ENCODE results near the gene JHY.
A peak's percentile ranks its signal among the peaks of the same experiment; 100 is the strongest.

Gene JHY

DNA sequence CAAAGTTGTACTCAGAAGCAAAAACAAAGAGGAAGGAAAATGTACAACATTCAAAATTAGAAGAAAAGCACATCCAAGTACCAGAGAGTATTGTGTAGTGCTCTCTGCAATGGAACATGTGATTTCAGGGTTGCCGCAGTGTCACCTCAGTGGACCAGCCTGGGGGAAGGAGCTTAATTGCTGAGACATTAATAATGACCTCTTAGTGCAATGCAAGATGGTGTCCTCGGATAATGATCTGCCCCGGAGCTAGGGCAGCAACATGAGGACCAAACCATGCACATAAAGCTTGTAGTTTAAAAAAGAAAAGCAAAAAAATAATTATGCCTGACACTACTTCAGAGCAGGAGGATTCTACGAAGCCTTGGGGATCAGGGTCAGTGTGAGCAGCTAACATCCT is 11.3 kb upstream of the JHY start:
- no peak for DNase-seq (ENCODE audit: extremely low read depth, low read depth)
- no peak for TF ChIP-seq CTCF (IDR thresholded peaks at IDR 0.05; ENCODE audit: low read depth, low read length, missing control alignments)

GRCh38 chr11:122872046-122872445 is 10.5 kb upstream of the JHY start:
- no peak overlapping the region for H3K4me3 ChIP-seq (replicated peaks; ENCODE audit: low read depth, low read length)
- TF ChIP-seq CTCF (IDR thresholded peaks at IDR 0.05; ENCODE audit: low read depth, low read length, missing control alignments), result no peak
- DNase-seq (ENCODE audit: extremely low read depth, low read depth), result no peak

More for the DNA sequence above, 11.3 kb upstream of the JHY start:
- no peak overlapping the region for H3K4me3 ChIP-seq (replicated peaks; ENCODE audit: low read depth, low read length)

- no peak for DNase-seq (ENCODE audit: extremely low read depth, low read depth)
- H3K4me3 ChIP-seq (replicated peaks; ENCODE audit: low read depth, low read length), result no peak overlapping the region
- TF ChIP-seq CTCF (IDR thresholded peaks at IDR 0.05; ENCODE audit: low read depth, low read length, missing control alignments), result no peak
Measured at GRCh38 chr11:122874991-122875390, 7.6 kb upstream of the JHY start.

- no peak for TF ChIP-seq CTCF (IDR thresholded peaks at IDR 0.05; ENCODE audit: low read depth, low read length, missing control alignments)
- no peak for DNase-seq (ENCODE audit: extremely low read depth, low read depth)
- no peak overlapping the region for H3K4me3 ChIP-seq (replicated peaks; ENCODE audit: low read depth, low read length)
Measured at GRCh38 chr11:122877732-122878131, 4.8 kb upstream of the JHY start.

GRCh38 chr11:122879785-122880184 is 2.8 kb upstream of the JHY start:
- no peak for DNase-seq (ENCODE audit: extremely low read depth, low read depth)
- H3K4me3 ChIP-seq (replicated peaks; ENCODE audit: low read depth, low read length), result no peak overlapping the region
- TF ChIP-seq CTCF (IDR thresholded peaks at IDR 0.05; ENCODE audit: low read depth, low read length, missing control alignments), result peak; percentile 5

DNA sequence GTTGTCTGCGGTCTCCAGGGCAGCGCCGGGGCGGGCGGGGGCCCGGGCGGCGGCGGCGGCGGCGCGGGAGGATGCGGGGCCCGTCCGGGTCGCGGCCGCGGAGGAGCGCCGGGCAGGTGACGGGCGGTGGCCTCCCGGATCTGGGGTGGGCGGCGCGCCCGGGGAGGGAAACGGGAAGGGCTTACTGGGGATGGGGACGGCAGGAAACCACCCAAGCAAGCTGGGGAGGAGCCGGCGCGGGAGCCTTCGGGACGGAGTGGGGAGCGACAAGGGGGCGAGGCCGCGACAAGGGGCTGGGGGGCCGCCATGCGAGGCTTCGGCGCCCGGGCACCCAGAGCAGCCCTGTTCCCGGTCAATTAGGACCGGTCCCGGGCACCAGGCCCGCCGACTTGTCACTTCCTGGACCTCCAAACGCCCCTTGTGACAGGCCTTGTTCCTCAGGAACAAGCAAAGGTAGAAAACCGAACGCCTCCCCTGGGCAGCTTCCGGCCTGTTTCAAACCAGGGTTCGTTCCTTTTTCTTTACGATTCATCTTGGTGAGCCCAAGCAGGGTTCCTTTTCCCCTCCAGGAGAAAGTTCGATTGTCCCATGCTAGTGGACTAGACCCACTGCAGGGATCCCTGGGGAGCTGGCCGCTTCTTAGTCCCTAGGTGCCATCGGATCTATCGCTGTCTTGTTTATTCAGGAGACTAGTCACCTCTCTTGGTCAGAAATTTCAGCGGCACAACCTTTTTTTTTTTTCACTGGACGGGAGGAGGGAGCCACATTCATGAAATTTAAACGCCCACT is 492 bp downstream of the JHY start:
- peak overlapping the region; percentile 51 for H3K4me3 ChIP-seq (replicated peaks; ENCODE audit: low read depth, low read length)
- no peak for TF ChIP-seq CTCF (IDR thresholded peaks at IDR 0.05; ENCODE audit: low read depth, low read length, missing control alignments)
- DNase-seq (ENCODE audit: extremely low read depth, low read depth), result no peak

- H3K4me3 ChIP-seq (replicated peaks; ENCODE audit: low read depth, low read length), result peak overlapping the region; percentile 51
- no peak for TF ChIP-seq CTCF (IDR thresholded peaks at IDR 0.05; ENCODE audit: low read depth, low read length, missing control alignments)
- DNase-seq (ENCODE audit: extremely low read depth, low read depth), result no peak
Measured at GRCh38 chr11:122883646-122883979, 1.1 kb downstream of the JHY start.

Data from HFF-Myc (cell line).